Ishikawa (cell line): Measurements from ENCODE around the gene TEAD1.

Source experiments
- CEBPB ChIP-seq: IDR thresholded peaks from 2 replicates; pipeline ENCODE4 v1.6.1; 2012
- CREB1 ChIP-seq: IDR thresholded peaks from 2 replicates; pipeline ENCODE4 v1.6.1; 2012; ENCODE audit warnings: low read depth
- EGR1 ChIP-seq: IDR thresholded peaks from 2 replicates; pipeline ENCODE4 v1.6.1; 2012
- EP300 ChIP-seq: IDR thresholded peaks from 2 replicates; pipeline ENCODE4 v1.6.1; 2012; ENCODE audit warnings: borderline replicate concordance
- FOXM1 ChIP-seq: IDR thresholded peaks from 2 replicates; pipeline ENCODE4 v1.6.1; 2012; ENCODE audit warnings: low read depth, borderline replicate concordance
- NFIC ChIP-seq: IDR thresholded peaks from 2 replicates; pipeline ENCODE4 v1.6.1; 2012
- RAD21 ChIP-seq: IDR thresholded peaks from 2 replicates; pipeline ENCODE4 v1.6.1; 2012; ENCODE audit warnings: low read depth
- TAF1 ChIP-seq: IDR thresholded peaks from 2 replicates; pipeline ENCODE4 v1.6.1; 2012; ENCODE audit warnings: low read depth, mild to moderate bottlenecking
- TCF12 ChIP-seq: IDR thresholded peaks from 2 replicates; pipeline ENCODE4 v1.6.1; 2012; ENCODE audit warnings: low read depth
- TEAD4 ChIP-seq: IDR thresholded peaks from 2 replicates; pipeline ENCODE4 v1.6.1; 2012
- YY1 ChIP-seq: IDR thresholded peaks from 2 replicates; pipeline ENCODE4 v1.6.1; 2012; ENCODE audit warnings: low read depth
- ZBTB7A ChIP-seq: IDR thresholded peaks from 2 replicates; pipeline ENCODE4 v1.6.1; 2012; ENCODE audit warnings: low read depth
- TF ChIP-seq, protein P1 (sequence below): IDR thresholded peaks from 2 replicates; pipeline ENCODE4 v1.6.1; 2012; ENCODE audit warnings: low read depth, mild to moderate bottlenecking
- TF ChIP-seq, protein P2 (sequence below): IDR thresholded peaks from 2 replicates; pipeline ENCODE4 v1.6.1; 2012
- TF ChIP-seq, protein P3 (sequence below): IDR thresholded peaks from 2 replicates; pipeline ENCODE4 v1.6.1; 2012

TEAD1 gene

DNA sequence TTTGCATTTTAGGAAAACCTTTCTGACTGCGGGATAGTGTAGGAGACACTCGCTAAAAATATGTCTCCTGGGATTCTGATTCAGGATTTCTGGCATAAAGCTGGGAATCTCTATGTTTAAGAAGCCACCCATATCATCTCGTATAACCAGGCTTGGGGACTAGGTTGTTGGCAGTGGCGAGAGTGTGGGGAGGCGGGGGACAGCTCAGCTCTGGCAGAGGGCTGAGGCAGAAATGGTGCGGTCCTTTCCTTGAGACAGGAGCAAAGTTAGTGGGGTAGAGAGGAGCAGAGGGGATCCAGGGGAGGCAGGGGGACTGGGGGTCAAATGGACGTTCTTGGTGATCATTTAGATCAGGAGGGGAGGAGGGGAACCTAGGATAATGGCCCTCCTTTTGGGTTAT lies 74.3 kb downstream of the TEAD1 start:
- no peak for TF ChIP-seq TEAD4
- no peak for TF ChIP-seq FOXM1
- no peak for TF ChIP-seq RAD21
- TF ChIP-seq CREB1 = no peak
- no peak for TF ChIP-seq YY1
- no peak for TF ChIP-seq NFIC
- no peak for TF ChIP-seq ZBTB7A
- no peak for TF ChIP-seq EP300
- TF ChIP-seq, protein P1, sequence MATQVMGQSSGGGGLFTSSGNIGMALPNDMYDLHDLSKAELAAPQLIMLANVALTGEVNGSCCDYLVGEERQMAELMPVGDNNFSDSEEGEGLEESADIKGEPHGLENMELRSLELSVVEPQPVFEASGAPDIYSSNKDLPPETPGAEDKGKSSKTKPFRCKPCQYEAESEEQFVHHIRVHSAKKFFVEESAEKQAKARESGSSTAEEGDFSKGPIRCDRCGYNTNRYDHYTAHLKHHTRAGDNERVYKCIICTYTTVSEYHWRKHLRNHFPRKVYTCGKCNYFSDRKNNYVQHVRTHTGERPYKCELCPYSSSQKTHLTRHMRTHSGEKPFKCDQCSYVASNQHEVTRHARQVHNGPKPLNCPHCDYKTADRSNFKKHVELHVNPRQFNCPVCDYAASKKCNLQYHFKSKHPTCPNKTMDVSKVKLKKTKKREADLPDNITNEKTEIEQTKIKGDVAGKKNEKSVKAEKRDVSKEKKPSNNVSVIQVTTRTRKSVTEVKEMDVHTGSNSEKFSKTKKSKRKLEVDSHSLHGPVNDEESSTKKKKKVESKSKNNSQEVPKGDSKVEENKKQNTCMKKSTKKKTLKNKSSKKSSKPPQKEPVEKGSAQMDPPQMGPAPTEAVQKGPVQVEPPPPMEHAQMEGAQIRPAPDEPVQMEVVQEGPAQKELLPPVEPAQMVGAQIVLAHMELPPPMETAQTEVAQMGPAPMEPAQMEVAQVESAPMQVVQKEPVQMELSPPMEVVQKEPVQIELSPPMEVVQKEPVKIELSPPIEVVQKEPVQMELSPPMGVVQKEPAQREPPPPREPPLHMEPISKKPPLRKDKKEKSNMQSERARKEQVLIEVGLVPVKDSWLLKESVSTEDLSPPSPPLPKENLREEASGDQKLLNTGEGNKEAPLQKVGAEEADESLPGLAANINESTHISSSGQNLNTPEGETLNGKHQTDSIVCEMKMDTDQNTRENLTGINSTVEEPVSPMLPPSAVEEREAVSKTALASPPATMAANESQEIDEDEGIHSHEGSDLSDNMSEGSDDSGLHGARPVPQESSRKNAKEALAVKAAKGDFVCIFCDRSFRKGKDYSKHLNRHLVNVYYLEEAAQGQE = no peak
- TF ChIP-seq EGR1 = no peak
- TF ChIP-seq, protein P2, sequence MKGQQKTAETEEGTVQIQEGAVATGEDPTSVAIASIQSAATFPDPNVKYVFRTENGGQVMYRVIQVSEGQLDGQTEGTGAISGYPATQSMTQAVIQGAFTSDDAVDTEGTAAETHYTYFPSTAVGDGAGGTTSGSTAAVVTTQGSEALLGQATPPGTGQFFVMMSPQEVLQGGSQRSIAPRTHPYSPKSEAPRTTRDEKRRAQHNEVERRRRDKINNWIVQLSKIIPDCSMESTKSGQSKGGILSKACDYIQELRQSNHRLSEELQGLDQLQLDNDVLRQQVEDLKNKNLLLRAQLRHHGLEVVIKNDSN = no peak
- TF ChIP-seq CEBPB = no peak
- TF ChIP-seq, protein P3, sequence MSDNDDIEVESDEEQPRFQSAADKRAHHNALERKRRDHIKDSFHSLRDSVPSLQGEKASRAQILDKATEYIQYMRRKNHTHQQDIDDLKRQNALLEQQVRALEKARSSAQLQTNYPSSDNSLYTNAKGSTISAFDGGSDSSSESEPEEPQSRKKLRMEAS = no peak
- no peak for TF ChIP-seq TAF1
- TF ChIP-seq TCF12 = no peak

DNA sequence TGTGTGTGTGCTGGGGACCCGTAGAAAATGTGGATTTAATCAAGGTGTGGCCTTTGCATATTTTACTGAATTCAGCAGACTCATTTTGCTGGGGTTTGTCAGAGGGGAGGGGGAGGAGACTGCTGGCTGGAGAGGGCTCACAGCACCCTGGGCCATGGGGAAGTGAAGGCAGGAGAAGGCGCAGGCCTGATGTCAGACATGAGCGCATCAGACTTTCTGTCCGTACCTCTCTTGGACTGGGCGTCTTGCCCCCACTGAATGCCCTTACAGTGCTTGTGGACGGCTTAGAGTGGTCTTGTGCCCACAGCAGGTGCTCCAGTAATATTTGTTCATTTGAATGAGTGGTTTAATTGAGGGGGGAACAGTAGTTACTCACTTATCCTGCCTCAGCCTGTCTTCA lies 75.2 kb downstream of the TEAD1 start:
- TF ChIP-seq CREB1 (no peak), TEAD4 (no peak), TAF1 (no peak), TCF12 (no peak), FOXM1 (no peak), RAD21 (no peak), CEBPB (no peak), EGR1 (no peak), YY1 (no peak), ZBTB7A (no peak), NFIC (no peak), EP300 (no peak)
- TF ChIP-seq, protein P3 = no peak
- TF ChIP-seq, protein P2 = no peak
- TF ChIP-seq, protein P1 = no peak

DNA sequence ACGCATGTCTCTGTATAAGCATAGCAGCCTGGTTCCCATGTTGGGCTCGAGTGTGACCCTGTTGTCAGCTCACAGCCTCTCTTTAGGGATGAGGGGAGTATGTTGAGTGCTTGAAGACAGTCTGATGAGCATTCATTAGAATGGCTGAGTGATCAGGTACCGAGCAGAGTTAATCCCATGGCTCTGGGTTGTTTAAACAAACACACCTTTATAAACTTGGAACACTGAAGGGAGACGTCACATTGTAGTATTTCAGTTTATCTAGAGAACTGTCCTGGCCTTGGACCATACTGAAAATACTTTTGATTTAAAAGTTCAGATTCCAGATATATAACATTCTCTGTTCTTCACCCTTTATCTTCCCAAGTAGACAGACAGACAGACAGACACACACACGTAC lies 76.0 kb downstream of the TEAD1 start:
- no peak for TF ChIP-seq EP300
- TF ChIP-seq NFIC = no peak

DNA sequence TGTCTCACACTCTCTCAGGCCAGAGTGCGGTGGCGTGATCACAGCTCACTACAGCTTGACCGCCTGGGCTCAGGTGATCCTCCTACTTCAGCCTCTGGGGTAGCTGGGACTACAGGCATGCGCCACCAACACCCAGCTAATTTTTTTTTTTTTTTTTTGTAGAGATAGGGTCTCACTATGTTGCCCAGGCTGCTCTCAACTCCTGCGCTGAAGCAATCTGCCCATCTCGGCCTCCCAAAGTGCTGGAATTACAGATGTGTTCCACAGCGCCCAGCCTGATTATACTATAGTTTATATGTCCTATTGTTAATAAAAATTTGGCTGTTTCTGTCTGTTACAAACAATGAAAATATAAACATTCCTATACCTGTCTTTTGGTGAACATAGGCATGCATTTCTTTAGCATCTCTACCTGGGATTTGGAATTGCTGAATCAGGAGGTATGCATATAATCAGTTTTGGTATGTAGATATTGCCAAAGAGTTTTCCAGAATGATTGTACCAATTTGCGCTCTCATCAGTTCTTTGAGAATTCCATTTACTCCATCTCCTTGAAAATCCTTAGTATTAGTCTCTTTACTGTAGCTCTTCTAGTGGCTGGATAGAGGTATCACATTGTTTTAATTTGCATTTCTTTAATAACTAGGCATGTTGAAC lies 78.8 kb downstream of the TEAD1 start:
- TF ChIP-seq YY1 (no peak), TAF1 (no peak), ZBTB7A (no peak), NFIC (no peak), FOXM1 (no peak), EP300 (no peak), EGR1 (no peak), CREB1 (no peak), RAD21 (no peak)
- TF ChIP-seq, protein P2 = no peak
- TF ChIP-seq, protein P3 = no peak

DNA sequence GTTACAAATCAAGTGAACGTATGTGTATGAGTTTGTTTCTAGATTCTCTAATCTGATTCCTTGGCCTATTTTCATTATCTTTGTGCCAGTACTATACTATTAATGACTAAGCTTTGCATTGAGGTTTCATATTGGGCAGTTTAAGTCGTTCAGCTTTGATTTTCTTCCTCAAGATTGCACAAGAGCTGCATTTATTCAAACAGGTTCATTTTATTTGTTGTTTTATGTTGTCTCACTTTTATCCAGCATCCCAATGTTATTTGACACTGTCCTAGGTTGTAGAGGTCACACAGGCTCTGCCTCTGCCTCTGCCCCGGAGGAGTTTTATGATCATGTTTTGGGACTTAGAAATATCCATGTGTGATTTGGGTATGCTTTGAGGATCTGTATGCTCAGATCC lies 79.8 kb downstream of the TEAD1 start:
- TF ChIP-seq TCF12 (no peak), ZBTB7A (no peak), CEBPB (no peak), YY1 (no peak), FOXM1 (no peak), RAD21 (no peak), EP300 (no peak), TAF1 (no peak), EGR1 (no peak), CREB1 (no peak), NFIC (no peak), TEAD4 (no peak)
- TF ChIP-seq, protein P2 = no peak
- TF ChIP-seq, protein P3 = no peak
- TF ChIP-seq, protein P1 = no peak
